Stimulated activated CD4-positive, alpha-beta T cell treated with anti-CD3 and anti-CD28 coated beads, Interleukin-1b, Interleukin-23, amount 100 ng/mL, for 1 hour (primary cell): ENCODE results near the gene SLC22A3.
"Not testable (repeated sequence)": the region's sequence is repeated elsewhere in the genome, so short reads cannot be mapped to it uniquely, and the experiment has no call there.

Experiments
- DNase-seq, 2 donors: peaks; one replicate each; pipeline ENCODE4 v3.0.0-alpha.2; 2020; ENCODE audit warnings: low read depth in 2 of 2

The SLC22A3 gene

DNA sequence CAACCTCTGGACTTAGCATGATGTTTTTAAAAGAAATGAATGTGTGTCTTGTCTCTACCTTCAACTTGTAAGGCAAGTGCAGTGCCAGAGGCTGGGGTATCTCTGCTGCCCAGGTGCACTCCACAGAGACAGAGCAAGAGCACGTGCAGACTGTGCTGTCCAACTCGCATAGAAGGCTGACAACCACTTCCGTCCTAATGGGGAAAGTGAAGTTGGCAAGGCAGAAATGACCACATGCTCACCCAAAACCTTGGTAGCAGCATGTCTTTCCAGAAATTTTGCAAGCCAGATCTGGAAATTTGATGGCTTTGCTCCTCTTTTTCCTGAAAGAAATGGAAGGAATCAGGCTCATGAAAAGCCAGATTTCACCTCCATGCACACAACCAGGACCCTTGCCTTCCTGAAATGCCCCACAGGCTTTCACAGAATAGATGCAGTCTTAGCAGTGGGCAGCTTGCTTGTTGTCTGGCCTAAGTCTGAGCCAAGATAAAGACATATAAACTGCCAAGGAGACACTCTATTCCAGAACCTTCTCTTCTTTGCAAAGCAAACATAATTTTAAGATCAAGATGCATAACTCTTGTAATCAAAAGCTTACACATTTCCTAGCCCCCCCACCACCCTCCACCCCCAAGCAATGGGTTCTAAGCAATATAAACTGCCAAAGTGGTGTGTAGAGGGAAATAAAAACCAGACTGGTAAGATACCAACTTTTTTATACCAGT is 26.8 kb downstream of the SLC22A3 start:
- DNase-seq = no peak

DNA sequence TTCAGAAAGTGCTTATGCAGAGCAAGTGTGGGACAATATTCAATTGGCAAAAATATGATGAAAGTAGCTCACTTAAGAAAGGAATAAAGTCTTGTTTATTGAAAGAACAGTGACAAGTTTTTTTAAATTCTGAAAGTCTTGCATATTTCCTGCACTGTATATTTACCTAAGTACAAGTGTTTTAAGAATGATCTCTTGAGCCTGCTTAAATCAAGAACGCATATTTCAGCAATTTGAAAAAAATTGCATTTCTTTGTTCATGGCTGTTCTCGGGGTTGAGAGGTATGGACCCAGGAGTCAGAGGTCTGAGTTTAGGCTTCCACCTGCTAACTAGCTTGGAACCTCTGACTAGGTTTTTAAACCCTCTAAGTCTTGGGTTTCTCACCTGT is 27.4 kb downstream of the SLC22A3 start:
- no peak for DNase-seq

DNA sequence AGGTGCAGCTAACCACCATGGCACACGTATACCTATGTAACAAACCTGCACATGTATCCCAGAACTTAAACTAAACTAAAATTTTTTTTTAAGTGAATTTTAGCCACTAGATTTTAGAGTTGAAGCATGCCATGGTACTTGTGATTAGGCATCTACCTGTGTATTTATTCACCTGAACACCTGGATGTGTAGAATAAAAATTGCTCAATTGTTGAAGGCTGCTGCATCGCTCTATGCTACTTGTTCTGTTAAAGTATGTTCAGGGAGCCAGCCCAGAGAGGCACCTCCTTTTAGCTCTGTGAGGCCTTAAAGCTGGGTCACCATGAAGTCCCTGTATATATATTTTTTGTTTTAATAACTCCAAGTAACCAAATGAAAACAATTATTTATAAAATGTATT is 28.3 kb downstream of the SLC22A3 start:
- DNase-seq = no peak

DNA sequence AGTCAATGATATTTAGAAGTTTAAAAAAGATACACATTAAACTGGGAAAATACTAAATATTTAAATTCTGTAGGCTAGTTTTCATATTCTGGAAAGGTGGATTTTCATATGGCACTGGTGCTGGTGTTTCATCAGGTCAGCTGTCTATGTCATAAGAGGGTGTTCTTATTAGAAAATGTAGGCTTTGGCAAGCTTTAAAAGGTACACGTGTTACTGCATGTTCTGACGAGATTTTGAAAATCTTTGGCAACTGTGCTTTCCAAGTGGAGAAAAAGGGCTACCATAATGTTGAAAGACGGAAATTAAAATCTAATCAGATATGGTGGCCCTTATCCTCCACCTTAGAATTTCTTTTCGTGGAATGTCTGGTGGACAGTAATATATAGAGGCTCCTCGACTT is 30.0 kb downstream of the SLC22A3 start:
- no peak for DNase-seq

DNA sequence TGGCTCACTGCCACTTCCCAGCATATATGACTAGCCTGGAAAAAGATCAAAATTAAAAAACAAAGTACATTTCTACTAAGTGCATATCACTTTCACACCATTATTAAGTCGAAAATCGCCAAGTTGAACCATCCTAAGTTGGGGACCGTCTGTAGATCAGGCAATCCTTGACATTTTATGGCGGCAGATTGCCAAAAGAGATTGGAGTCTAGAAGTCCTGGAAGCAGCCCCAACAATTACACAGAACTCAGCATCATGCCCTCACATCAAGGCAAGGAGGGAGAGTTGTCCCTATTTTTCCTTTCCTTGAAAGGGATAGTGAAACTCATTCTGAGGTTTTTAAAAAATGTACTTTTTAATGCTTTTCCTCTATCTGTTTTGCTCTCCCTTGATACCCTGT is 30.7 kb downstream of the SLC22A3 start:
- DNase-seq = no peak

DNA sequence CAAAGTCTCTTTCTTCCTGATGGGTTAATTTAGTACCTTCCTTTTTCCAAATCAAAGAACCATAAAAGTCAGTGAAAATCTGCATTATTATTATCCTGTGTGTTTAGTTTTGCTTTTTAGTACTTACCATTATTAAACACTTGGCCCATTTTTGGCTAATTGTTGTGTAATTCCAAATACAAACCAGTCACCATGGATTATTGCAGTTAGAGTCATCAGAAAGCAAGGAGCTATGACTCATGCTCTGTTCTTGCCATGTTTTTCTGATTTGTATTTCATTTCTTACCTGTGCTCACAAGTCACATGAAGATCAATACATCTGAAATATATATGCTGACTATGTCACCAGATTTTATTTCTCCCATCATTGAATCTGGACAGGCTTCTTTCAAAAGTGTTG is 31.3 kb downstream of the SLC22A3 start:
- no peak for DNase-seq

DNA sequence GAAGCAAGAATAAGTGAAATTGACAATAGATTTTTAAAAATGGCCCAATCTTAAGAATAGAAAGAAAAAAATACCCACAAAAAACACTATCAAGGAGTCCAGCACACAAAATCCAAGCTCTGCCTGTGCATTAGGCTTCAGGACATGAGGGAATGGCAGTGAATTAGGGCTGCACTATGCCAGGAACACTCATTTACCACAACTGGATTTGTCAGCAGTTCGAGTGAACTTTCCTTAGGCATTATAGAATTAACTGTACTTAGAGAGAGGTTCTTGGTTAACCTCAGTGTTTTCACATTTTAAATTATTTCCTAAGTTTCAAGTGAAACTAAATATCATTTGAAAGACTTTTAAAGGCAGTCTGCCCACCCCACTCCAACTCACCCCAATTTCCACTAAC is 34.8 kb downstream of the SLC22A3 start:
- DNase-seq = no peak

DNA sequence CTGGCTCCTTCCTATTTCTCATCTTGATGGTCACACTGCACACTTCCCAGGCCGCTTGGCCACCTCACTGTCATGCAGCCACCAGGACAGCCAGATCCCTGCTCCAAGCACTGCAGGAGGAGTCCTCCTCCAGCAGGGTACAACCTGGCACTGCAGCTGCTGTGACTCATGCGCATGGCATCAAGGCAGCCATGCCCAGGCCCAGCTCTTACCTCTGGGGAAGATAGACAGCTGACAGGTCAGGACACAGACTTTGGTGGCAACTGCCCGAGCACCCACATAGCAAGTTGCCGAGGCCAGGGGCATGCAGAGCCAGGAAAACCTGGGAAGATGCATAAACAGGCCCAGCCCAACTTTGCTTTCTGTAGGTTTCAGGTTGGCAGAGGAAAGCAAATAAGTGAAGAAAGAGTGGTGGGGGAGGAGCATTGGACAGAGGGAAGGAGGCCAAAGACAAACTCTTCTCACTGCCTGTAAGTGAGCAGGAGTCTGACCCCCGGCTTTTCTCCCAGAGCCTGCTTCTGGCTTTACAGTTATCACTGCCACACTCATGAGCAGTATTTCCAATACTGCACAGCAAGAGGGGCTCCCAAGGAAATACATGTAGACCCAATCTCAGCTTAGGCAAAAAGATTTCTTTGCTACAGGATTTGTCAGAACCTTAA is 38.8 kb downstream of the SLC22A3 start:
- no peak for DNase-seq

DNA sequence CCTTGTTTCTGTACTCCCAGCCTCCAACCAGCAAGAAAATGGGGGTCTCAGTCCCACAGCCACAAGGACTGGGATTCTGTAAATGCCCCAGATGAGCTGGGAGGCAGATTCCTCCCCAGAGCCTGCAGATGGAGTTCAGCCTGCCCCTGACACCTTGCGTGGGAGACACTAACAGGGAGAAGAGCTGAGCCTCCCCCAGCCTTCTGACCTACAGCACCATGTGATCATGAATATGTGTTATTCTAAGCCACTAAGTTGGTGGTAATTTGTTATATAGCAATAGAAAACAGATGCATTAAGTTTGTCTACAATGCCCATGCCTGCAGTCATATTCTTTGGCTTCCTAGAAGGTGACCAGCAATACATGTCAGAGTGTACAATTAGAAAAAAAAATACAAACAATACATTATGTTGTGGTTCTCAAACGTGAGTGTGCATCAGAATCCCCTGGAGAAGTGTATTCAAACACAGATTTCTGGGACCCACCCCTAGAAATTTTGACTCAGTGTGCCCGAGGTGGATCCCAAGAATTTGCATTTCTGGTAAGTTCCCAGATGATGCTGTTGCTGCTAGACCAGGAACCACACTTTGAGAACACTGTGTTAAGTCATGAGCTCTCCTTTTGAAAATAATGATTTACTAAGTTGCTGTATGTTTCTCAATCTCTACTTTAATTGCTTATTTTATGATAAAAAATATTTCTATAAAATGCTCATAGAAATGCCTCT is 39.9 kb downstream of the SLC22A3 start:
- DNase-seq = no peak

DNA sequence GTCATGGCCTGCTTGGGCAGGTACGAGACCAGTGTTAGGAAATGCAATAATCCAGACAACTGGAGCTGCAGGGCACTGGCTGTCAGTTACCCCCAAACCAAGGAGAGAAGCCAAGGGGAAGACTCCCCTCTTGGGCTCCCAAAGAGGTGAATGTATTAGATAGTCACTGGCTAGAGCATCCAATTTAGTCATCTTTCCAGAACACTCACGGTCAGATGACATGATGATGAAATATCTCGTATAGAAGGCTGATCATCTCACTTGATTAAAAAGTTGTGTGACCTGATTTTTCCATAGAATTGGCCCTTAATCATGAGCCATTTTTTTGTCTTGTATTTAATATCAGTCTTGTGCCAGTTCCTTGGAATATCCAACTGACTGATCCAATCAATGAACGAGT is 40.7 kb downstream of the SLC22A3 start:
- DNase-seq = no peak

DNA sequence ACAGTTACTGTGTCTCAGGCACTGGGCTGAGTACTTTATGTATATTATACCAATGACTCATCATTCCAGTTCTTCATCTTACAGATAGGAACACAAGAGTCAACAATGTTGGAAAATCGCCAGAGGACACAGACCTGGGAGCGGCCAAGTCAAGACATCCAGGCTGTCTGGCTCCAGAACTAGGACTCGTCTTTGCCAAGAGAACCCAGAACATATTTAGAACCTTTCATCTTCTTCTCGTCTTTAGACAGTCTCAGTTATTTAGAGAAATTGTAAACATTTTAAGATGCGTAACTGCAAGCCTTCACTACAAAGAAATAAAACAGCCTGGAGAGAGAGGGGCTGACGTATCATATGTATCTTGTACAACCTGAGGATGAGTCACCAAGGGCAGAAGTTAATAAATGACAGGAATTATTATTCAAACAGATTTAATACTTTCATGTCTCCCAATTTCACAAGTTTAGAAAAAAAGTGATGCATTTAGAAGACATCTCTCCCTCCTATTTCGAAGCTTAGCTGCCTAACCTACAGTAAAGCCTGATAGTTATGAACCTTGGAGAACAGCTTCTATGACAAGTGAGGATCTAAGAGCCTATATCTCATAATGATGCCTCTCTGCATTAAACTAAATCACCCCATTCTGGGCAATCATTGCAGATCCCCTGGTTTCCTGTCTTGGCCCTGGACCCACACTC is 43.4 kb downstream of the SLC22A3 start:
- DNase-seq = no peak

DNA sequence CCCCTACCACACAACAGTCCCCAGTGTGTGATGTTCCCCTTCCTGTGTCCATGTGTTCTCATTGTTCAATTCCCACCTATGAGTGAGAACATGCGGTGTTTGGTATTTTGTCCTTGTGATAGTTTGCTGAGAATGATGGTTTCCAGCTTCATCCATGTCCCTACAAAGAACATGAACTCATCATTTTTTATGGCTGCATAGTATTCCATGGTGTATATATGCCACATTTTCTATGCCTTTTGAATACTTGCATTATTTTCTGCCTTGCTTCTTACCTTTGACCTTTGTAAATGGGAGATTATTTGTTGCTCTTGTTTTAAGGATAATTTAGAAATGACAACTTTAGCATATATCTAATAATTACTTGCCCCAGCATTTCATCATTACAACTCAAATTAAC is 45.3 kb downstream of the SLC22A3 start:
- DNase-seq = not testable (repeated sequence)

DNA sequence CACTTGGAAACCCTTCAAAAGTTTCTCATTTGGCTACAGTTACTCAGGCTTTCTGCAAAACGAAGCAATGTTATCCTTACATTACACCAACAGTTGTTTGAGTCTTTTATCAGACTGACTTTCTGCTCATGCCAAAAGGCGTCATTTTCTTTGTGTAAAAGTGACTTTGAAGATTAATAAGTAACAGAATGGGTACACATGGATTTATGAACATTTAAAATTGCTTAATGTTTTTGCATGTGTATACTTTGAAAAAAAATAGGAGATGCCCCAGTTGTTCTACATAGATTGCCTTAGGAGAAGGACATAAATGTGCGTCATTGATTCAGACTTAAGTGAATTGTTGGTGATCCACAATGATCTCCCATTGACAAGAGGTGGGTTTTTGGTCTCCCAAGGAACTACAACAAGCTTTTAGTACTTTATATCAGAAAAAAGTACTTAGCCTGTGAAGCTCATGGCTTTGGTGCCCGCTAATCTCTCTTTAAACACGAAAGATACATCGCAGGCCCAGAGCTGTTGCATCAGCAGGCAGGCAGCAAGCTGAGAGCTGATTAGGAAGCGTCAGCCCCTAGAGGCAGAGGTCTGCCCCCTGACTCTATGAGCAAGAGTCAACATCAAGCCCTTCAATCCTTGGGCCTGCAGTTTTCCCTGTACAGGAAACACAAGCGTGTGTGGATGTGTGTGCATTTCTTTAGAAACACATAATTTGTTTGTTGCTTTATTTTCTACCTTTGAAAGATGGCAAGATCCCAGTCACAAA is 45.9 kb downstream of the SLC22A3 start:
- no peak for DNase-seq

DNA sequence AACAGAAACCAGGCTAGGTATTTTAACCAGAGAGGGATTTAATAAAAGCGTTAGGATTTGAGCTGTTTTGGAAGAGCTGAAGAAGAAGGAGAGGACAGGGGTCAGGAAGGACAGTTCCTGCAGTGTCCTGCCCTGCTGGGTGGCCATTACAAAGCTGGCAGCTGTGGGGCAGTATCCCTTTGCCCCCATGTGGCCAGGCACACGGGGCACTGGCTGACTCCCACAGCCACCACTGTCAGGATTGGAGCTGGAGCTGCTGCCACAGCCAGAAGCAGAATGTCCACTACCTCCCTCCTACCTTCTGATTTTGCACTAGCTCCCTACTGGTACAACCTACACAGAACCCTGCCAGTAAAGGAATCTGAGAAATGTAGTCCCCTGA is 46.5 kb downstream of the SLC22A3 start:
- DNase-seq = no peak

DNA sequence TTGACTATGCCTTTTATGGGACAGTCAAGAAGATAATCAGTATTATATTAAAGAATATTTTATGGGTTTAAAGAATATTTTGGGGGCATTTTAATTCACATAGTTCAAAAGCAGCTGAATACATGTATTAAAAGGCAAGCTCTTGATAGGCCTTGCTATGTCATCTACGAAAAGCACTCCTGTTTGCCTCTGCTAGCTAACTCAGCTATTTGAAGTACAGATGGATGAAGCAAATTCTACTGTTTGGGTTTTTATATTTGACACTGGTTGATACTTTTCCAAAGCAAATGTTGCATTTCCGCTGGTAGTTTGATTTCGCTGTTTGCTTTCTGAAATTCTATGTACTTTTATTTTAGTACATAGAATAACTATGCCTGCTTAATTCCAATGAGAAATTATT is 47.0 kb downstream of the SLC22A3 start:
- no peak for DNase-seq

DNA sequence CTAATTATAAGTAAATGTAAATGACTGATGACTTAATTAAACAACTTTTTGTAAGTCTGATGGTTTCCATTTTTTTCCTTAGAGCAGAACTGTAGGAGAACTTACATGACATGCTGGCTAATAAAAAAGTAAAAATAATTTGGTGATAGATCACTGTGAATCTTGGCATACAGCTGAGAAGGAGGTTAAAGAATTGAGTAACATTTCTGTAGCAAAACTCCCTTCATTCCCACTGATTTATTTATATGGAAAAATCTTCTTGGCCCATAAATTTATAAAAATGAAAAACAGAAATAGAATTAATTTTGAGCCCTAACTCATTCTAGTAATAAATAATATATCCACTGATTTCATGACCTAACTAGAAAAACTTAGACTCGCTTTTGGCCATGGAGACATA is 48.1 kb downstream of the SLC22A3 start:
- no peak for DNase-seq

DNA sequence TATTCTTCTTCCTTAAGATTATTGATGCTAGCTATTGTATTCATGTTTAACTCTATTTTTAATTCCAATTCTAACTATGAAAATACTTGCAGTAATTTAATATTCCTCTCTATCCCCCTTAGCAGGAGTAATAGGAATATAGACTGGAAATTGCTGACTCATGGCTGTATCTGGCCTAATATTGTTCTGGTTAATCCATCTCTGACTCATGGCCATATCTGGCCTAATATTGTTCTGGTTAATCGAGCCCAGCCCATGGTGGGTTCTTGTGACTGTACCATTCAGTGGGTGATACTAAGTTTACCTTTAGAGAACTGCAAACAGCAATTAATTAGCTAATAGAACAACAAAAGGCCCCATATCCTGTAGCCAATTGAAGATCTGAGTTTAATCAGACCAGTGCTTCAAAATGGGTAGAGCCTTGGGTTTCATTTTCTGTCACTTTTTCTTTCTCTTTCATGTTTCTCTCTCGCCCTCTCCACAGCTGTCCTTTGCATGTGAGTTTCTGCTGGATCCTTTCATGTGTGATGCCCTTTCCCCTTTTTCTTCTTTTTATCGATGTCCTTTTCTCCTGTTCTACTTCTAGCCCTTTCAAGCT is 50.6 kb downstream of the SLC22A3 start:
- DNase-seq = no peak

DNA sequence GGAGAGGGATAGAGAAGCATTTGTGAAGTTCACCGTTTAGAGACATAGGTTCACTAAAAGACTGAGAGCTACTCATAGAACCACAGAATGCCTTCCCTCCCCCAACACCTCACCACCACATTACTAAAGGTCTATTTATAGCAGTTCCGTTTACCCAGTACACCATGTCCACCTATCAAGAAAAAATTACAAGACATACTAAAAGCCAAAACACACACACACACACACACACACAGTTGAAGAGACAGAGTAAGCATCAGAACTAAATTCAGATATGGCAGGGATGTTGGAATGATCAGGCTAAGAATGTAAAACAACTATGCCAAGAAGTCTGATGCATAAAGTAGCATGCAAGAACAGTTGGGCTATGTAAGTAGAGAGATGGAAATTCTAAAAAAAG is 52.3 kb downstream of the SLC22A3 start:
- DNase-seq = no peak

DNA sequence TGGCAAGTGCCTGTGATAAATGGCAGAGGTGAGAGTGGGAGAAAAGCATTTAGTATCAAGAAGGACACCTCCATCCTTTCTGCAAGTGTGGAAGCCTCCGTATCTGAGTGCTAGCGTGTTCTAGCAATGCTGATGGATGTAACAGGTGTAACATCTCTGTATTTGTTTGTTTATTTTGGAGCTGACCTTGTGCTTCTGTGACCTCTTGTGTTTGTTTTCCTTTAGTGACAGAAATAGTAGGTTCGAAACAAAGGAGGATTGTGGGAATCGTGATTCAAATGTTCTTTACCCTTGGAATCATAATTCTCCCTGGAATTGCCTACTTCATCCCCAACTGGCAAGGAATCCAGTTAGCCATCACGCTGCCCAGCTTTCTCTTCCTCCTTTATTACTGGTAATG is 60.4 kb downstream of the SLC22A3 start:
- no peak for DNase-seq

DNA sequence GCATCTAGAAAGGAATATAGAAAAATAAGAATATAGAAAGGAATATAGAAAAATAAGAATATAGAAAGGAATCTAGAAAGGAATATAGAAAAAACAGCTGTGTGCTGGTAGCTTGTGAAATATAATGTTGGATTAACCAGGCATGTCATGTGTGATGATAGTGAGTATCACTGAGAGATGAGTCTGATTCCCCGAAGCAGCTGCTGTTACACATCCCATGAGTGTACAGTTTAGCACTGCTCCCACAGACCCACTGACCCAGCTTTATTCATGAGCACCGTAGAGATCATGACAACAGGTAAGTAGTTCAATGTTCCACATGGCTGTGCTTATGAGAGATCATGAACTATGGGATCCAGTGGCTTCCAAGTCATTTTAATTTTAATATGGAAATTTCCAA is 64.8 kb downstream of the SLC22A3 start:
- DNase-seq = no peak

DNA sequence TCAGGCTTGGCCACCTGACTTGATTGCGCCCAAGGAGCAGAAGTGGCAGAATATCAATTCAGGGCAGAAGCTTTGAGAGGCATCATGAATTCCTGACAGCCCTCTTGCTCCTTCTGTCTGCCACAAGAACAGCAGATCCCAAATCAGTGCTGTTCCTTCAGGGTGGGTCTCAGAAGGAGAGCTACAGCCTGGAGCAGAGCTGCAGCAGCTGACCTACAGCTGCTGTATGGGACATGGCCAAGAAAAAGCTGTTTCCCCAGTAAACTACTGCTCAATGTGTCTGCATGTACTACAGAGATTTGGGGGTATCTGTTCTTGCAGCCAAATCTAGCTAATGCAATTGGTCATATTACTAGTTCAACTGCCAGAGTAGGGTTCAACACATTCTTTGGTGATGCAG is 69.0 kb downstream of the SLC22A3 start:
- no peak for DNase-seq
